CD4-positive, alpha-beta T cell (primary cell): ENCODE measurements around the gene ST6GALNAC4. TPM values are rescaled to one million over a fixed set of nuclear protein-coding genes. Genes with fewer than 3 reads are reported as not detected.

Source experiments
- ATAC-seq: fragments of 200-7000 bp; cut with Tn5 transposase; one replicate; pipeline ENCODE4 v1.10.0; 2022; ENCODE audit warnings: mild to moderate bottlenecking; ENCODE audit not compliant: poor library complexity
- CTCF ChIA-PET: fragments of 350-600 bp; sonication (Branson Sonifier 250); formaldehyde crosslinking; loops from one replicate; lab custom pipeline; 2021; ENCODE audit warnings: antibody characterized with exemption, inconsistent platforms; lab: Charles Lee
- POLR2A ChIA-PET: fragments of 350-600 bp; sonication (Branson Sonifier 250); formaldehyde crosslinking; loops from one replicate; lab custom pipeline; 2021; ENCODE audit warnings: antibody characterized with exemption, inconsistent platforms; lab: Charles Lee
- DNase-seq, 14 experiments: peaks; one replicate each; pipeline ENCODE4 v3.0.0-alpha.2; 2013 to 2020; ENCODE audit warnings: mixed read lengths in 2 of 14
- H3K27ac ChIP-seq, 2 donors: one replicate each; pipeline versions ENCODE4 v1.5.1 to v1.7.0; 2013; ENCODE audit warnings: low read length in 2 of 2, low read depth in 1 of 2, mild to moderate bottlenecking in 1 of 2
- H3K27me3 ChIP-seq, 2 experiments: 1 replicate in 1 of 2; 2 replicates in 1 of 2; pipeline versions ENCODE4 v1.6.1 to v1.7.0; 2013; ENCODE audit warnings: low read length in 2 of 2, control low read depth in 1 of 2, mild to moderate bottlenecking in 1 of 2, moderate library complexity in 1 of 2; ENCODE audit not compliant: insufficient read depth in 2 of 2, control insufficient read depth in 1 of 2
- H3K36me3 ChIP-seq: one replicate; pipeline ENCODE4 v1.6.1; 2013; ENCODE audit warnings: low read length, control low read depth; ENCODE audit not compliant: insufficient read depth
- H3K4me1 ChIP-seq: one replicate; pipeline ENCODE4 v1.6.1; 2013; ENCODE audit warnings: low read length, control low read depth; ENCODE audit not compliant: insufficient read depth
- H3K4me3 ChIP-seq: one replicate; pipeline ENCODE4 v1.5.1; 2013; ENCODE audit warnings: mild to moderate bottlenecking, low read length, moderate library complexity
- H3K9me3 ChIP-seq, 2 experiments: 1 replicate in 1 of 2; 2 replicates in 1 of 2; pipeline versions ENCODE4 v1.6.1 to v1.7.0; 2013; ENCODE audit warnings: low read length in 2 of 2, mild to moderate bottlenecking in 2 of 2, control low read depth in 1 of 2, moderate library complexity in 1 of 2; ENCODE audit not compliant: control insufficient read depth in 1 of 2, insufficient read depth in 1 of 2
- H3K27ac Mint-ChIP-seq: one replicate; pipeline ENCODE4 v1.8.0; 2020; ENCODE audit warnings: mixed read lengths
- H3K27me3 Mint-ChIP-seq: one replicate; pipeline ENCODE4 v1.8.0; 2021; ENCODE audit warnings: mixed read lengths
- H3K36me3 Mint-ChIP-seq: one replicate; pipeline ENCODE4 v1.8.0; 2021; ENCODE audit warnings: low read depth, mixed read lengths
- H3K4me1 Mint-ChIP-seq: one replicate; pipeline ENCODE4 v1.8.0; 2021; ENCODE audit warnings: low read depth, mixed read lengths
- H3K4me3 Mint-ChIP-seq: one replicate; pipeline ENCODE4 v1.8.0; 2020; ENCODE audit warnings: mild to moderate bottlenecking, mixed read lengths
- H3K9me3 Mint-ChIP-seq: one replicate; pipeline ENCODE4 v1.8.0; 2020; ENCODE audit warnings: mixed read lengths
- intact Hi-C, 2 experiments: fragments of 100-400 bp; cut with DNase I in 1 of 2; cut with micrococcal nuclease in 1 of 2; formaldehyde crosslinking; loops; one replicate each; pipeline versions ENCODE4 v1.15.1 to v1.9.0; 2023 to 2025; cut with DNase I, micrococcal nuclease
- total RNA-seq, 174 experiments: library from RNA in 2 of 174; stranded (reverse) in 2 of 174; gene quantifications; one replicate each; pipeline ENCODE4 v1.2.3 and lab custom pipeline; 2021 to 2026
- TF ChIP-seq, protein P1 (sequence below): fragments of 200-600 bp; IDR thresholded peaks from one replicate; pipeline ENCODE4 v1.8.0; 2022; ENCODE audit warnings: antibody characterized with exemption, mild to moderate bottlenecking

Gene ST6GALNAC4
- total RNA-seq, 2 experiments from 2014 or later, result 28.7 to 30.2 TPM

DNA sequence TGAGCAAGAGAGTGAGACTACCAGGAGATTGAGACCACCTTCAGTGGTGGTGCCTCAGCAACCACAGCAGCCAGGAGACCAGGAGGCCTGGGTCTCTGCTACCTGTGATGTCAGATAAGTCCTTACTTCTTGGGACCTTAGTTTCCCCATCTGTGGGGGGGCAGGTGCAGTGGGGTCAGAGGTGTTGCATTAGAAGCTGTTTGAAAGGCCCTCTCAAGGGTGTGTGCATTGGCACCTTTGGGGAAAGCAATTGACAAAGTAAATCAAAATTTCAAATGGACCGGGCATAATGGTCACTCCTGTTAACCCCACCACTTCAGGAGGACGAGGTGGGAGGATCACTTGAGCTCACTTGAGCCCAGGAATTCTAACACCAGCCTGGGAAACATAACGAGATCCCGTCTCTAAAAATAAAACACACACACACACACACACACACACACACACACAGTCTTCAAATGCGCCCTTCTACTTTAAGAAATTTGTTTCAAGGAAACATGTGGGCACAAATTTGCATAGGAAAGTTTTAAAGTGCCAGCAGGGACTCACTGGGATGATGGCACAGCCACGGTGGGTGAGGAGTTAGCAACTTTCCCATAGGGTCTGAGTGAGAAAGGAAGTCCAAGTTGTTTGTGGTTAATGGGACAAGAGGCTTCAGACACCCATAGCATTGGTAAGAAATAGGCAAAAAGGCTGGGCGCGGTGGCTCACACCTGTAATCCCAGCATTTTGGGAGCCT is 38.0 kb downstream of the ST6GALNAC4 start:
- Mint-ChIP-seq H3K9me3 (no peaks in the 10 kb centered on the region), H3K36me3 (peaks cover 19% of the 10 kb centered on the region), H3K27me3 (no peaks in the 10 kb centered on the region), H3K4me1 (no peaks in the 10 kb centered on the region), H3K4me3 (no peak overlapping the region), H3K27ac (no peak overlapping the region)
- H3K27ac ChIP-seq, result no peak overlapping the region
- CTCF ChIA-PET, result interaction anchor here (1.4 kb wide), 1 partner anchor 9 kb away, joined by 3 read pairs; no protein-coding TSS in a partner anchor
- peaks cover 5 to 6% of the 10 kb centered on the region in 2 experiments for H3K27me3 ChIP-seq
- intact Hi-C loops, result loop anchor here in 1 of 2 experiments (5.0 kb wide), 1 partner anchor 33 kb away; no protein-coding TSS in a partner anchor
- H3K9me3 ChIP-seq, result no peaks in the 10 kb centered on the region
- no peak for DNase-seq
- H3K36me3 ChIP-seq, result peaks cover 2% of the 10 kb centered on the region
- peaks cover 9% of the 10 kb centered on the region for H3K4me1 ChIP-seq
- H3K4me3 ChIP-seq, result no peak overlapping the region
- POLR2A ChIA-PET, result no interaction called here
- ATAC-seq, result no peak
- TF ChIP-seq, protein P1, sequence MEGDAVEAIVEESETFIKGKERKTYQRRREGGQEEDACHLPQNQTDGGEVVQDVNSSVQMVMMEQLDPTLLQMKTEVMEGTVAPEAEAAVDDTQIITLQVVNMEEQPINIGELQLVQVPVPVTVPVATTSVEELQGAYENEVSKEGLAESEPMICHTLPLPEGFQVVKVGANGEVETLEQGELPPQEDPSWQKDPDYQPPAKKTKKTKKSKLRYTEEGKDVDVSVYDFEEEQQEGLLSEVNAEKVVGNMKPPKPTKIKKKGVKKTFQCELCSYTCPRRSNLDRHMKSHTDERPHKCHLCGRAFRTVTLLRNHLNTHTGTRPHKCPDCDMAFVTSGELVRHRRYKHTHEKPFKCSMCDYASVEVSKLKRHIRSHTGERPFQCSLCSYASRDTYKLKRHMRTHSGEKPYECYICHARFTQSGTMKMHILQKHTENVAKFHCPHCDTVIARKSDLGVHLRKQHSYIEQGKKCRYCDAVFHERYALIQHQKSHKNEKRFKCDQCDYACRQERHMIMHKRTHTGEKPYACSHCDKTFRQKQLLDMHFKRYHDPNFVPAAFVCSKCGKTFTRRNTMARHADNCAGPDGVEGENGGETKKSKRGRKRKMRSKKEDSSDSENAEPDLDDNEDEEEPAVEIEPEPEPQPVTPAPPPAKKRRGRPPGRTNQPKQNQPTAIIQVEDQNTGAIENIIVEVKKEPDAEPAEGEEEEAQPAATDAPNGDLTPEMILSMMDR, result no peak

DNA sequence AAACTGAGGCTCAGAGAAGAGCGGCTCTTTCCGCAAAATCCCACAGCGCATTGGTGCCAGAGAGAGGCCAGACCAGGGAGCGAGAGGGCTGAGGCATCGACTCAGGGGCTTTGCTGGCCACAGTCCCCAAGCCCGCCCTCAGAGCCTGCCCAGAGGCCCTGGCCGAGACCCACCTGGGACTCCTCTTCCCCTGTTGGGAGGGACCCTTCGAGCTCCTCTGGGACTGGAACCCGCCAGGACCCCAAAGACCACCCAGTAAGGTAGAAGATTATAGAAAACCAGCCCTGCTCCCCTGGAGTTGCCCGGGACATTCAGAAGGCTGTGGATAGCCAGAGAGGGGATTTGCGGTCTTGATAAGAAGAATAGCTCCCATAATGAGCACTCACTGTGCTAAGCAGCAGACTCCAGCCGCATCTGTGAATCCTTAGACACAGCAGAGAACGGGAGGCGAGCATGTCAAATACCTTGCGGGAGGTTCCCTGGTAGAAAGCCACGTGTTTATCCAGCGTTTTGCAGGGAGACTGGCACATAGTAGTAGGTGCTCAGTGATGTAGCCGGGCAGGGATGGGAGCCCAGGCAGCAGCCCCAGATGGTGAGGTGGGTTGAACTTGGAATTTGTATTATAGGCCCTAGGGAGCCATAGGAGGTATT is 38.7 kb downstream of the ST6GALNAC4 start:
- Histone ChIP-seq H3K4me1 (peaks cover 9% of the 10 kb centered on the region), H3K4me3 (no peak overlapping the region), H3K36me3 (no peaks in the 10 kb centered on the region), H3K27ac (no peak overlapping the region), H3K9me3 (no peaks in the 10 kb centered on the region), H3K27me3 (peaks cover 5 to 6% of the 10 kb centered on the region in 2 experiments)
- intact Hi-C loops, result loop anchor here in 1 of 2 experiments (5.0 kb wide), 1 partner anchor 34 kb away; no protein-coding TSS in a partner anchor
- Mint-ChIP-seq H3K4me1 (no peaks in the 10 kb centered on the region), H3K4me3 (no peak overlapping the region), H3K9me3 (no peaks in the 10 kb centered on the region), H3K27ac (no peak overlapping the region), H3K27me3 (no peaks in the 10 kb centered on the region), H3K36me3 (peaks cover 15% of the 10 kb centered on the region)
- POLR2A ChIA-PET, result no interaction called here
- DNase-seq (no peak), ATAC-seq (no peak)
- CTCF ChIA-PET, result interaction anchor here (1.4 kb wide), 1 partner anchor 8 kb away, joined by 3 read pairs; no protein-coding TSS in a partner anchor
- TF ChIP-seq, protein P1, result no peak

- intact Hi-C loops, result loop anchor here in 1 of 2 experiments (5.0 kb wide), 1 partner anchor 35 kb away; no protein-coding TSS in a partner anchor
- H3K27me3 Mint-ChIP-seq, result no peaks in the 10 kb centered on the region
- no peaks in the 10 kb centered on the region for H3K9me3 Mint-ChIP-seq
- H3K36me3 Mint-ChIP-seq, result peaks cover 10% of the 10 kb centered on the region
- Histone ChIP-seq H3K36me3 (no peaks in the 10 kb centered on the region), H3K27ac (no peak within 1 kb of the TSS), H3K4me1 (peaks cover 9% of the 10 kb centered on the region), H3K4me3 (no peak within 1 kb of the TSS), H3K9me3 (no peaks in the 10 kb centered on the region), H3K27me3 (peaks cover 5 to 6% of the 10 kb centered on the region in 2 experiments)
- ATAC-seq (no peak), DNase-seq (no peak)
- ChIA-PET CTCF (interaction anchor here (1.4 kb wide), 1 partner anchor 8 kb away, joined by 3 read pairs; no protein-coding TSS in a partner anchor), POLR2A (no interaction called here)
- H3K4me3 Mint-ChIP-seq, result no peak within 1 kb of the TSS
- no peak within 1 kb of the TSS for H3K27ac Mint-ChIP-seq
- TF ChIP-seq, protein P1, result no peak
- no peaks in the 10 kb centered on the region for H3K4me1 Mint-ChIP-seq
Observed at GRCh38 chr9:127877566-127877998, 39.3 kb downstream of the ST6GALNAC4 start, which contains the start of gene AK1. Gene AK1 (minus strand): TSS chr9:127877675. CDS start chr9:127874617, 3,058 bp downstream.
